Measurements from ENCODE around the gene TMEM183A.
"Not testable (repeated sequence)": the region's sequence is repeated elsewhere in the genome, so short reads cannot be mapped to it uniquely, and the experiment has no call there.

The TMEM183A gene

GRCh38 chr1:202987922-202988583 lies 19.1 kb upstream of the TMEM183A start:
- DNase-seq (ENCODE audit: low read depth), result no peak

DNA sequence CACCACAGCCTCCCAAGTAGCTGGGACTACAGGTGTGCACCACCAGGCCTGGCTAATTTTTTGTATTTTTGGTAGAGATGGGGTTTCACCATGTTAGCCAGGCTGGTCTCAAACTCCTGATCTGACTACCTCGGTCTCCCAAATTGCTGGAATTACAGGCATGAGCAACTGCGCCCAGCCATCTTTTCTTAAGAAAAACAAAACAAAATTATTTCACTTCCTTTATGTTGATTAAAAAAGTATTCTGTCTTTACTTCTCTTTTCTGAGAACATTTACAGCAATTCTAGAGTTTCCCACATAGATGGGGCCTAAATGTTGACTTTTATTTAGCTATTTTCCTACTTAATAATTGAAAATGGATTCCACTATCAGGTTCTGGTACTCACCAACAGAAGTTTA lies 17.3 kb upstream of the TMEM183A start:
- no peak for DNase-seq (ENCODE audit: low read depth)

DNA sequence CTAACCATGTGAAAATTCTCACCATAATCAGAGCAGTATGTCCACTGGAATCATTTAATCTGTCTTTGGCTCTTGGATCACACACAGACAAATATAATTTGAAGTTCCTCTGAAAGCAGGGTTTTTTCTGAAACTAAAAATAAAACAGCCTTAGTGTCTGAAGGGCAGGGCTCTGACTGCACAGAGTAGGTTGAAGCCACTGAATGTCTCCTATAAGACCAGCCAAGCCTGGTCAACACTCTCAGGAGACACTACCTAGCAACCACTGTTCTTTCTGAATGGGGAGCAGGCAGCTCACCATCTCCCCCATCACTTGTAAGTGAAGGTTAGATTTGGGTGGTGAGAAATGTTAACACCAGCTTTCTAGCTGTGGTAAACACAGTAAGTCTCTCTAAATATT lies 16.1 kb upstream of the TMEM183A start:
- DNase-seq (ENCODE audit: low read depth), result no peak

DNA sequence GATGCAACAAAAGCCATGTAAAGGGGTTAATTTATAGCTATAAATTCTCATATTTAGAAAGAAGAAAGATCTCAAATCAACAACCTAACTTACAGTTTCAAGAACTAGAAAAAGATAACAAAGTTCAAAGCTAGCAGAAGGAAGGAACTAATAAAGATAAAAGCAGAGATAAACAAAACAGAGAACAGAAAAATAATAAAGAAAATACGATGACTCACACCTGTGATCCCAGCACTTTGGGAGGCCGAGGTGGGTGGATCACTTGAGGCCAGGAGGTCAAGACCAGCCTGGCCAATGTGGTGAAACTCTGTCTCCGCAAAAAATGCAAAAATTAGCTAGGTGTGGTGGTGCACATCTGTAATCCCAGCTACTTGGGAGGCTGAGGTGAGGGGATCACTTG lies 12.4 kb upstream of the TMEM183A start:
- DNase-seq (ENCODE audit: low read depth), result no peak

DNA sequence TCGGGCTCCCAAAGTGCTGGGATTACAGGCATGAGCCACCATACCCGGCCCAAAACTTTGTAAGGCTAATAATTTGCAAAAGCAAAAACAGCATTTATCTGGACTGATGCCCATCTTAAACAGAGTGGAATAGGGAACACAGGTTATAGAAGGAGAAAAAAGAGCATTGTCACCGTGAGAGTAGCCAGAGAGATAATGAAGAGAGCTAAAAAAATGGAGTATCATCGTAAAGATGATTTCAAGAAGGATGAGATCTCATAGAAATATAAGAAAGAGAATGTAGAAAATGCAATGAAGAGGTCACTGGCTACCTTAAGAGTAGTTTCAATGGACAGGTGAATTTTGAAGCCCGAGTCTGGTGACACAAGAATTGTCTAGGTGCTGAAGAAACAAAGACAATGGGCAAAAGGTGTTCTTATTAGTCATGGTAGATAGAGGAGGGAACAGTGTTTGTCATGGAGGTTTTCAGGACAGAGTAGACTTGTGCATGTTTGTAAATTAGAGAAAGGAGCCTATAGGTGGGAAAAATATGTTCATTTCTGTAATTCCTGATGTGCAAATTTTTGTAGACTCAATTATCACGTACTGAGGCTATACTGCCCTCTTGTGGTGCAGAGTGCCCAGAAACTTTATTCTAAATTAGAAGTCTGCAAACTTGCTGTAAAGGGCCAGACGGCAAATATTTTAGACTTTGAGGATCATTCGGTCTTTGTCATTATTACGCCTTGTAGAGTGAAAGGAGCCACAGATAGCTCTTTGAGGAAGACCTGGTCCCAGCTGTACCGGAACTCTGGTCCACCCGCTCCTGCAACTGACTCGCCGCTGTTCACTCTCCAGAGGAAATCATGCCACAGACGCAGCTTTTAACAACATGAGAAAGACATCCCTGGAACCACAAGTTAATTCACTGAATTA lies 8.1 kb upstream of the TMEM183A start:
- peak; percentile 51 for DNase-seq (ENCODE audit: low read depth)

DNA sequence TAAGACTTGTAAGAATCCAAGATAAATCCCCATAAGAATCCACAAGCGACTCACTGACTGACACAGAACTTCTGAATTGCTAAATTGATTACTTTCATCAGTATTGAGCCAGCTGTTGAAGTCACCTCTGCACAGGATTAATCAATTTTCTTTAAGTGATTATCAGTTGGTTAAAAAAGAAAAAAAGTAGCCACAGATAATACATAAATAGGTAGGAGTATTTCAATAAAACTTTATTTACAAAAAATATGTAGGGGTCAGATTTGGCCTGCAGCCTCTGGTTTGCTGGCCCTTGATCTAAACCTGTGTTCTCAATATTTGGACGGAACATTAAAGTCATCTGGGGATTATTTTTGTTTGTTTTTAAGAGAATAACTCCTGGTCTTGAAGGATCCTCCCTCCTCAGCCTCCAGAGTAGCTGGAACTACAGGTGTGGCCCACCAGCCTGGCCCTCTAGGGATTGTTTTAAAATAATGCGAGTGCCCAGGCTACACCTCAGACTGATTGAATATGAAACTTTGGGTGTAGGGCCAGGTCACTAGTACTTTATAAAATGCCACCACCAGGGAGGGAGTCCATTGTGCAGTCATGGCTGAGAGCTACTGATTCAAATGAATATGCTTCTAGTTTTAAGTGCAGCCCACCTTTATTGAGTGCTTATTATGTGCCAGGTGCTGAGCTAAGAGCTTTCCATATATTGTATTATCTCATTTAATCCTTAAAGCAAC lies 6.8 kb upstream of the TMEM183A start:
- no peak for DNase-seq (ENCODE audit: low read depth)

GRCh38 chr1:203001986-203002385 lies 5.2 kb upstream of the TMEM183A start:
- DNase-seq (ENCODE audit: low read depth), result no peak

DNA sequence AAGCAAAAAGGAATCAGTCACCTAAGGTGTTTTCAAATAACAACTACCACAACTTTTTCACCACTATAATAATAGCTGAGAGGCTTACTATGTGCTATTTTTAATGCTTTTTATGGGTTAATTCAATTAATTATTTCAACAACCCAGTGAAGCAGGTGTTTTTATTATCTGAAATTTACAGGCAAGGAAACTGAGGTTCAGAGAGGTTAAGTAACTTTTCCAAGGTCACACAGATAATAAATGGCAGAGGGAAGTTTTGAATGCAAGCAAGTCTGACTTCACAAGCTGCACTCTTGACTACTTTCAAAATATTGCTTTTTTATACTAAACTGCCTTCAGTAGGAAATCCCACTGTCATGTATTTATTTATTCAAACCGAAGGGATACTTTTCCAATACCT lies 4.2 kb upstream of the TMEM183A start:
- no peak for DNase-seq (ENCODE audit: low read depth)

DNA sequence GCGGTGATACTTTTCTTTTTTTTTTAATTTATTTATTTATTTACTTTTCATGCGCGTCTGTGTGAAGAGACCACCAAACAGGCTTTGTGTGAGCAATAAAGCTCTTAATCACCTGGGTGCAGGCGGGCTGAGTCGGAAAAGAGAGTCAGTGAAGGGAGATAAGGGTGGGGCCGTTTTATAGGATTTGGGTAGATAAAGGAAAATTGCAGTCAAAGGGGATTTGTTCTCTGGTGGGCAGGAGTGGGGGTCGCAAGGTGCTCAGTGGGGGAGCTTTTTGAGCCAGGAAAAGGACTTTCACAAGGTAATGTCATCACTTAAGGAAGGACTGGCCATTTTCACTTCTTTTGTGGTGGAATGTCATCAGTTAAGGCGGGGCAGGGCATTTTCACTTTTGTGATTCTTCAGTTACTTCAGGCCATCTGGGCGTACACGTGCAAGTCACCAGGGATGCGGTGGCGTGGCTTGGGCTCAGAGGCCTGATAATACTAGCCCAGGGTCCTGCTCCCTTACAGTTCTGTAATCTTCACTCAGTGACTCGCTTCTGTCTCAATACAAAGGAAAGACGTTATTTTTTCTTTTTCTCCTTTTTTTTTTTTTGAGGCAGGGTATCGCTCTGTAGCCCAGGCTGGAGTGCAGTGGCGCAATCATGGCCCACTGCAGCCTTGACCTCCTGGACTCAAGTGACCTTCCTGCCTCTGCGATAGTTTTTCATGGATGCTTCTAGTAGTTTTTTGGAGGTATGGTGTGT lies 1.6 kb upstream of the TMEM183A start:
- DNase-seq (ENCODE audit: low read depth), result not testable (repeated sequence)

- no peak for DNase-seq (ENCODE audit: low read depth)
Observed at GRCh38 chr1:203009185-203009584, 2.0 kb downstream of the TMEM183A start.

GRCh38 chr1:203011582-203011981 lies 4.4 kb downstream of the TMEM183A start:
- DNase-seq (ENCODE audit: low read depth), result no peak

DNA sequence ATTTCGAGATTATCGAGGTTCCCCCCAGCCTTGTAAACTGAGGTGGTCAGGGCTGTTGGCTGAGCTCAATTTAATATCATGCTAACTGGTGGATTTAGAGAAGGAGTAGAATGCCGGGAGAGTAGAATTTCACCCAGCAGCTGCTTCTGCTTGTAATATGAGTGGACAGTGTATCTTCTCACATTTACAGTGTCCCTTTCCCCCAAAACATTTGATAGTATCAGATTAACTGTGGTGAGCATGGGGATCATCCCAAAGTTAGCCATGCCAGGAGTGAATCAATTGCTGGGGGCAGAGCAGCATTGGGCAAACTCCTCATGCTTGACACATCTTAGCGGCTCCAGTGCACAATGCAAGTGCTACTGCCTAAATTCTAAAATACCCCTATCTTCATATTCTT lies 9.9 kb downstream of the TMEM183A start:
- DNase-seq (ENCODE audit: low read depth), result no peak

- DNase-seq (ENCODE audit: low read depth), result no peak
Observed at GRCh38 chr1:203017692-203018091, 10.5 kb downstream of the TMEM183A start.

DNA sequence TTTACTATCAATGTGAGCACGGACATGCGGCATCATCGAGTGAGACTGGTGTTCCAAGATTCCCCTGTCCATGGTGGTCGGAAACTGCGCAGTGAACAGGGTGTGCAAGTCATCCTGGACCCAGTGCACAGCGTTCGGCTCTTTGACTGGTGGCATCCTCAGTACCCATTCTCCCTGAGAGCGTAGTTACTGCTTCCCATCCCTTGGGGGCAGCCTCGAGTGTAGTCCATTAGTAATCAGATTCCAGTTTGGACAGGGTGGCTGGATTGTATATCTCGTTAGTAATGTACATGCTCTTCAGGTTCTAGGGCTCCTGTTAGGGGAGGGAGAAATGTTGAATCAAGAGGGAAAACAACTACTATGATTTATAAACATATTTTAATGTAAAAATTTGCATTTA lies 15.7 kb downstream of the TMEM183A start:
- DNase-seq (ENCODE audit: low read depth), result not testable (repeated sequence)

DNA sequence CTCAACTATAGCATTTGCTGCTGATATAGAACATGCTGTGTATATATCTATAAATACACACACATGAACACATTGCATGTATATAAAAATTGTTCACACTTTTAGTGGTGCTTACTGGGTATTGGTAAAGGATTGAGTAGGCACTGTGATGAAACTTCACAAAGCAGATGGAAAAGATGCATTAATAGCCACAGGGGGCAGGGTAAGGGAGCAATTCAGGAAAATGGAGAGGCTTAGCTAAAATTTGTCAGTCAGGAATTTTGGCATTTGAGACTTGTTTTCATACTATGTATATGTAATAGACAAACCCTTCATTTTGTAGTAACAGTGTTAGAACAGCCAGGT lies 18.5 kb downstream of the TMEM183A start:
- DNase-seq (ENCODE audit: low read depth), result no peak

- peak; percentile 78 for DNase-seq (ENCODE audit: low read depth)
Observed at GRCh38 chr1:203026031-203026665, 19.0 kb downstream of the TMEM183A start, which contains the start of gene PPFIA4. TSS of gene PPFIA4 (plus strand) at chr1:203026491. CDS start at chr1:203039009, 12,518 bp downstream.

GRCh38 chr1:203026666-203027663 lies 19.8 kb downstream of the TMEM183A start:
- no peak for DNase-seq (ENCODE audit: low read depth)

DNA sequence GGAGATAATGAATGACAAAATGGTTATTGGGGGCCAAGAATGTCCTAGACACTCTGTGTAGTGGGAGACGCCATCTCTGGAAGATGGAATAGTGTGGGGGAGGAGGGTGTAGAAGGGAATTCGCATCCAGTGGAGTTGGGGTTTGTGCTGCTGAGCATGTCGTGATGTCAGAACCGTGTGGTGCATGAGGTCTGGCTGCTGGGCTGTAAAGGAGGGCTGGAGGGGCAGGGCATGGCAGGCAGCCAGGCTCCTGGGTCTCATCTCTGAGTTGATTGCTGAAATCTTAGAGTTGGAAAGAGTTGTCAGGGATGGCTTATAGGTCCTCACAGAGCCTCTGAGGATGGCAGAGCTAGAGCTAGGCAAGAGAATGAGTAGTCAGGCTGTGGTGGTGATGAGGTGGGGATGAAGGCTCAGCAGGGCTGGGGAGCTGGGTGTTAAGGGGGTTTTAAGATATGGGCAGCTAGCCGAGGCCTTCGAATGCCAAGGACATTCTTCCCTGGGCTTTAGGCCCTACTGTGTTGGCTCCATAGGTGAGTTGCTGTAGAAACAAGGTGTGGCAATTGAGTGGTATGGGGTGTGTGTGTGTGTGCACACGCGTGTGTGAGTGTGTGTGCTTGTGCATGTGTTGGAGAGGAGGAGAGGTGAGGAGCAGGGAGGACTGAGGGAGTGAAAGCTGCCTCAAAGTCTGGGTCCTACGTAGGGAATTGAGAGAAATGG lies 21.1 kb downstream of the TMEM183A start:
- DNase-seq (ENCODE audit: low read depth), result no peak

DNA sequence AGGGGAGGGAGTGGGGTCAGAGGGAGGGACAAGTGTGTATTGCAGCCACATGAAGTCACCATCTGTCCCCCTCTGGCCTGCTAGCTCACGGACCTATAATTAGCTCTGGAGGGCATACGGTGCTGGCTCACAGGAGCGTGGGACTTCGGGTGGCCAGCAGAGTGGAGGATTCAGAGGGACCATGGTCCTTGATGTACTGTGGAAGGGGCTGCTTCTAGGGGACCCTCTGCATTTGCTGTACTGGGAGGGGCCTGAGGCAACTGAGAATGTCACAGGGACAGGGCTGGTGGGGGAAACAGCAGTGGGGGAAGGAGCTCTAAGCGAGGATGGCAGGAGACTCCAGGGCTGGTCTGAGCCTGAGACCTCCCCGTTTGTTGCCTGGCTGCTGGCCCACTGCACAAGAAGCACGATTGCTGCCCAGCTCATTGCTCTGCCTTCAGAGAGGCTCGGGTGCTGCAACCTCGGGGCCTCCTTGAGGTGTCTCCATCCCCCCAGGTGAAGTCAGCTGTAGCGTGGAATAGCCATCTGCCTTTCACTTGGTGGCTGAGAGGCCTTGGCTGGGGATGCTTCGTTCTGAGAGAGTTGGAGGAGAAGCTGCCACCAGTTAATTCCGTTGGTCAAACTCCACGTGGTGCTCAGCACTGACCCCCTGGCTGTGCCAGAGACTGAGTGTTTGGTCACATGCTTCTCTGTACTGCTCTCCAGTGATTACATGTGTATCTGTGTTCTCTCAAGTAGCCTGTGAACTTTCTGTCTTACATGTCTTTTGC lies 21.8 kb downstream of the TMEM183A start:
- DNase-seq (ENCODE audit: low read depth), result no peak
